NCI-H2107 treated with DMSO at 0.1 percent for 48 hours (cell line): ENCODE data around the gene ATP6V0A1.
"Not testable (repeated sequence)": the region's sequence is repeated elsewhere in the genome, so short reads cannot be mapped to it uniquely, and the experiment has no call there.

Experiments used
- DNase-seq: peaks from one replicate; lab custom pipeline; 2025; ENCODE audit not compliant: unreplicated experiment; lab: John Stamatoyannopoulos, UW

ATP6V0A1 gene

DNA sequence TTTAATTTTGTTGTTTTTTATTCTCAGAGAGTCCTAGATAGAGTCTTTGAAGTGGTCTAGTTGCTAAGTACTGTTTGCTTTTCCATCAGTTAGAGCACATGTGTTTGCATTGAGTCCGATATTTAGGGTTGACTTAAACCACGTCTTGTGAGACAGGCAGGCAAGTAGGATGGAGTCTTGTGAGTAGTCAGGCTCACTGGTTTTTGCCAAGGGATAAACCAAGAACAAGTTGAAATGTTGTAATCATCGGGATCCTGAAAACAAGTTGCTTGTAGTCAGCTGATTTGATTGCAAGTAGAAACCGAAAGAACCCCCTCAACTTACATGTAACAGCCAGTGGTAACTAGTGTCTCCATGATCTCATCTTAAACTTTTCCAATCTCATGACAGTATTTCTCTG, 17.2 kb downstream of the ATP6V0A1 start:
- DNase-seq, result no peak

DNA sequence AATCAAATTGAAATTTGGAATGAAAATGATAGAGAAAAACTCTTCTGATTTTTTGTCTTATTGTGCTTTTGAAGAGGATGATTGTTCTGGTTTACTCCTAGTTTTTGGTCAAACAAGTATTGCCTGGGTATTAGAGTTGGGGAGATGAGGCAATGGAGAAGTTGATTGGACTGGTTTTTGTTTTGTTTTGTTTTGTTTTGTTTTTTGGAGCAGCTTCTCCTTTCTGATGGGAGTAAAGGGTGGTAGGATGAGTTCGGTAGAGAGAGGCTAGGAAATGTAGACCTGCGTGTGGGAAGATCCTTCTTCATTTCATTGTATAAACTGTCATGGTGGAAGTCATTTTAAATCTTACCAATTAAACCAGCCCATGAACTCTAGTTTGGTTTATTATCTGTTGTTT, 17.7 kb downstream of the ATP6V0A1 start:
- DNase-seq, result no peak

- no peak for DNase-seq
Measured at GRCh38 chr17:42477173-42477572, 18.5 kb downstream of the ATP6V0A1 start.

- not testable (repeated sequence) for DNase-seq
Measured at GRCh38 chr17:42477824-42478223, 19.1 kb downstream of the ATP6V0A1 start.

- DNase-seq, result no peak
Measured at GRCh38 chr17:42484304-42484703, 25.6 kb downstream of the ATP6V0A1 start.

- DNase-seq, result no peak
Measured at GRCh38 chr17:42485680-42486079, 27.0 kb downstream of the ATP6V0A1 start.

GRCh38 chr17:42488032-42488431, 29.4 kb downstream of the ATP6V0A1 start:
- DNase-seq, result no peak

GRCh38 chr17:42493319-42493718, 34.6 kb downstream of the ATP6V0A1 start:
- DNase-seq, result peak; percentile 2

GRCh38 chr17:42494673-42495072, 36.0 kb downstream of the ATP6V0A1 start:
- DNase-seq, result no peak

GRCh38 chr17:42498828-42499227, 40.1 kb downstream of the ATP6V0A1 start:
- DNase-seq, result no peak

DNA sequence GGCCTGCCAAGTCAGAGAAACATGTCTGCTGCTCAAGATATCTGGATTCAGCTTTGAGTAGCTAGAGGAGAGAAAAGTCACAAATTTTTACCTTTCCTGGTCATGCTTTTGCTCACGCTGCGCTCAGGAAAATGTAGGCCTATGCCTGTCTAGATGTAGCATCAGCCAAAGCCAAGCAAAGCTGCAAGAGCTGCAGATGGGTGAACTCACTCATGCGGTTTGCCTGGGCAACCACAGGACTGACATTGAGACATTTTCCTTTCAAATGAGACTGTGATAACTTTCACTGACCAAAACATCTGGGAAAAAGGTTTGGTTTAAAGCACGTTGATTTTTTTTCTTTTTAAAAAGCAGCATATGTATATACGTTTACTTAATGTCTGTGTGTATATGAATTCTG, 43.4 kb downstream of the ATP6V0A1 start:
- no peak for DNase-seq

GRCh38 chr17:42502926-42503325, 44.2 kb downstream of the ATP6V0A1 start:
- no peak for DNase-seq

GRCh38 chr17:42507671-42508070, 49.0 kb downstream of the ATP6V0A1 start:
- DNase-seq, result no peak

GRCh38 chr17:42508426-42509165, 49.9 kb downstream of the ATP6V0A1 start:
- no peak for DNase-seq

GRCh38 chr17:42509409-42509808, 50.7 kb downstream of the ATP6V0A1 start:
- no peak for DNase-seq

- no peak for DNase-seq
Measured at GRCh38 chr17:42509841-42510240, 51.2 kb downstream of the ATP6V0A1 start.

GRCh38 chr17:42512246-42512645, 53.6 kb downstream of the ATP6V0A1 start:
- DNase-seq, result no peak

GRCh38 chr17:42512733-42513251, 54.1 kb downstream of the ATP6V0A1 start:
- DNase-seq, result no peak

GRCh38 chr17:42513686-42514085, 55.0 kb downstream of the ATP6V0A1 start:
- DNase-seq, result no peak

DNA sequence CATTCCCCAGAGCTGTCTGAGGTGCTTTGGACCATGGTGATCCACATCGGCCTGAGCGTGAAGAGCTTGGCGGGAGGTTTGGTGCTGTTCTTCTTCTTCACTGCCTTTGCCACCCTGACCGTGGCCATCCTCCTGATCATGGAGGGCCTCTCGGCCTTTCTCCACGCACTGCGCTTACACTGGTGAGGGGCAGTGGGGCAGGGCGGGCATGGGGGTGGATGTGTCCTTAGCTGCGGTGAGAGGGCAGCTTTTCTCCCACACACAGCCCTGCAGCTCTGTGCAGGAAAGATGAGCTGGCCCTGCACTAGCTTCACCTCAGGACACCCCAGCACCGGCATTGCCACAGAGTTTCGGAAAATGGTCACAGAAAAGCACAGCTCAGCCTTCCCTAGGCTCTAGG, 55.6 kb downstream of the ATP6V0A1 start:
- DNase-seq, result no peak

DNA sequence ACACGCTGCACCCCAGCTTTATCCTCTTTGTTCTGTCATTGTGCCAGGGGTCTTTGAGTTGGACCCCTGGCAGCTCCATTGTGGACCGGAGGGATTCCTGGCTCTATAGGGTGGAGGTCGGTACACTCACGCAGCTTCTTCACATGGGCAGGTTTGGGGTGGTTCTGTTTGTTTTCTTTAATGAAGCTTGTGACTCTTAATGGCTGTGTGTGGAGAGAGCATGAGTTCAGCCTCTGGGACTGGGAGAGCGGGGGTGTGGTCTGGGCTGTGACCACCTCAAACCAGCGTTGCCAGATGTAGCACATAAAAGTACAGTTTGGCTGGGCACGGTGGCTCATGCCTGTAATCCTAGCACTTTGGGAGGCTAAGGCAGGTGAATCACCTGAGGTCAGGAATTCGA, 56.2 kb downstream of the ATP6V0A1 start:
- DNase-seq, result no peak

- peak; percentile 3 for DNase-seq
Measured at GRCh38 chr17:42517516-42517915, 58.8 kb downstream of the ATP6V0A1 start.
